Stomach (tissue), 4 donors: ENCODE data around the gene LRSAM1.

Experiments used
- CTCF ChIP-seq, 7 experiments: fragments of 450-650 bp in 4 of 7; fragments of 200-600 bp in 3 of 7; sonication (generic) in 3 of 7; IDR thresholded peaks; one replicate each; pipeline ENCODE4 v1.5.1; 2016 to 2019; ENCODE audit warnings: antibody characterized with exemption in 7 of 7, control low read depth in 2 of 7, mild to moderate bottlenecking in 1 of 7
- POLR2A ChIP-seq, 4 donors: fragments of 450-650 bp; IDR thresholded peaks; one replicate each; pipeline ENCODE4 v1.6.1; 2016; ENCODE audit warnings: antibody characterized with exemption in 4 of 4, control low read depth in 2 of 4, mild to moderate bottlenecking in 1 of 4, moderate library complexity in 1 of 4
- POLR2AphosphoS5 ChIP-seq, 3 donors: sonication (generic); formaldehyde crosslinking; IDR thresholded peaks; one replicate each; pipeline ENCODE4 v1.6.1; 2016; ENCODE audit warnings: antibody characterized with exemption in 3 of 3

- TF ChIP-seq CTCF (IDR thresholded peaks at IDR 0.05) (no peak), POLR2AphosphoS5 (IDR thresholded peaks at IDR 0.05) (no peak), POLR2A (IDR thresholded peaks at IDR 0.05) (no peak)
These were observed 67.0 kb downstream of the LRSAM1 start for GRCh38 chr9:127518091-127518856.
